SK-N-SH treated with all-trans-retinoic acid at 6 μM for 48 hours (cell line): ENCODE results near the gene DIABLO.

ENCODE experiments used
- ATAC-seq: fragments of 200-7000 bp; cut with Tn5 transposase; 3 replicates; pipeline ENCODE4 v1.9.1; 2020; ENCODE audit warnings: mild to moderate bottlenecking, moderate library complexity
- ARNTL ChIP-seq: fragments of 450-650 bp; formaldehyde crosslinking; IDR thresholded peaks from 2 replicates; pipeline ENCODE4 v1.5.0; 2020; ENCODE audit warnings: low read depth, mild to moderate bottlenecking, moderate library complexity, borderline replicate concordance
- BACH2 ChIP-seq: fragments of 250-450 bp; sonication (Bioruptor Pico); IDR thresholded peaks from 2 replicates; pipeline ENCODE4 v1.9.0; 2021; ENCODE audit warnings: mild to moderate bottlenecking, borderline replicate concordance
- CREB5 ChIP-seq: fragments of 250-450 bp; sonication (Bioruptor Pico); IDR thresholded peaks from 2 replicates; pipeline ENCODE4 v1.5.1; 2020; ENCODE audit warnings: low read depth, mild to moderate bottlenecking, moderate library complexity
- CSDC2 ChIP-seq: fragments of 250-450 bp; sonication (Bioruptor Pico); IDR thresholded peaks from 2 replicates; pipeline ENCODE4 v1.5.0; 2020; ENCODE audit warnings: mild to moderate bottlenecking, moderate library complexity
- CSRNP3 ChIP-seq: fragments of 250-450 bp; sonication (Bioruptor Pico); IDR thresholded peaks from 2 replicates; pipeline ENCODE4 v1.5.1; 2021; ENCODE audit warnings: mild to moderate bottlenecking, moderate library complexity
- ESRRG ChIP-seq: fragments of 250-450 bp; sonication (Bioruptor Pico); IDR thresholded peaks from 2 replicates; pipeline ENCODE4 v1.6.1; 2021; ENCODE audit warnings: mild to moderate bottlenecking
- GLIS3 ChIP-seq: fragments of 250-450 bp; sonication (Bioruptor Pico); IDR thresholded peaks from 2 replicates; pipeline ENCODE4 v1.5.0; 2020; ENCODE audit warnings: mild to moderate bottlenecking, moderate library complexity
- ISL1 ChIP-seq: fragments of 250-450 bp; sonication (Bioruptor Pico); IDR thresholded peaks from 2 replicates; pipeline ENCODE4 v2.1.2; 2022; ENCODE audit warnings: mild to moderate bottlenecking, moderate library complexity
- PATZ1 ChIP-seq: fragments of 250-450 bp; sonication (Bioruptor Pico); IDR thresholded peaks from 2 replicates; pipeline ENCODE4 v1.8.0; 2020; ENCODE audit warnings: mild to moderate bottlenecking, moderate library complexity, borderline replicate concordance
- PPARA ChIP-seq: fragments of 250-450 bp; sonication (Bioruptor Pico); IDR thresholded peaks from 2 replicates; pipeline ENCODE4 v1.5.0; 2020; ENCODE audit warnings: mild to moderate bottlenecking, borderline replicate concordance
- TCF4 ChIP-seq: fragments of 250-450 bp; sonication (Bioruptor Pico); IDR thresholded peaks from 2 replicates; pipeline ENCODE4 v1.8.0; 2021; ENCODE audit warnings: mild to moderate bottlenecking, moderate library complexity, borderline replicate concordance
- TOX ChIP-seq: fragments of 250-450 bp; sonication (Bioruptor Pico); IDR thresholded peaks from 2 replicates; pipeline ENCODE4 v1.8.0; 2021; ENCODE audit warnings: mild to moderate bottlenecking, moderate library complexity, borderline replicate concordance
- TSHZ2 ChIP-seq: fragments of 250-450 bp; sonication (Bioruptor Pico); IDR thresholded peaks from 2 replicates; pipeline ENCODE4 v1.5.0; 2020; ENCODE audit warnings: mild to moderate bottlenecking, moderate library complexity
- ZC3H10 ChIP-seq: fragments of 250-450 bp; sonication (Bioruptor Pico); IDR thresholded peaks from 2 replicates; pipeline ENCODE4 v1.5.1; 2021; ENCODE audit warnings: mild to moderate bottlenecking, moderate library complexity
- ZFP3 ChIP-seq: fragments of 250-450 bp; sonication (Bioruptor Pico); IDR thresholded peaks from 2 replicates; pipeline ENCODE4 v1.5.0; 2020; ENCODE audit warnings: mild to moderate bottlenecking, moderate library complexity
- ZFP30 ChIP-seq: fragments of 450-650 bp; formaldehyde crosslinking; IDR thresholded peaks from 2 replicates; pipeline ENCODE4 v1.5.0; 2022; ENCODE audit warnings: mild to moderate bottlenecking, moderate library complexity
- ZNF565 ChIP-seq: fragments of 450-650 bp; formaldehyde crosslinking; conservative IDR thresholded peaks from 2 replicates; pipeline ENCODE4 v1.5.0; 2020; ENCODE audit warnings: low read depth, mild to moderate bottlenecking, moderate library complexity
- ZNF70 ChIP-seq: fragments of 450-650 bp; formaldehyde crosslinking; IDR thresholded peaks from 2 replicates; pipeline ENCODE4 v1.5.0; 2020; ENCODE audit warnings: mild to moderate bottlenecking, moderate library complexity
- ZNF8 ChIP-seq: fragments of 450-650 bp; formaldehyde crosslinking; IDR thresholded peaks from 2 replicates; pipeline ENCODE4 v1.5.0; 2020; ENCODE audit warnings: mild to moderate bottlenecking, moderate library complexity
- TF ChIP-seq, protein P1 (sequence below): fragments of 250-450 bp; sonication (Bioruptor Pico); IDR thresholded peaks from 2 replicates; pipeline ENCODE4 v1.8.0; 2021; ENCODE audit warnings: low read depth, mild to moderate bottlenecking, moderate library complexity, borderline replicate concordance

DIABLO gene

GRCh38 chr12:122215771-122216170 lies 10.1 kb downstream of the DIABLO start:
- TF ChIP-seq ESRRG (CRISPR knock-in tag), result no peak
- TF ChIP-seq ZC3H10 (CRISPR knock-in tag), result no peak
- no peak for TF ChIP-seq ZNF565
- TF ChIP-seq TCF4, result no peak
- TF ChIP-seq PATZ1 (CRISPR knock-in tag), result no peak
- TF ChIP-seq ARNTL (CRISPR knock-in tag), result no peak
- no peak for TF ChIP-seq ZNF8 (CRISPR knock-in tag)
- no peak for TF ChIP-seq ZFP3 (CRISPR knock-in tag)
- no peak for TF ChIP-seq BACH2
- no peak for TF ChIP-seq ZFP30 (CRISPR knock-in tag)
- TF ChIP-seq ZNF70 (CRISPR knock-in tag), result no peak
- no peak for TF ChIP-seq ISL1 (CRISPR knock-in tag)
- ATAC-seq, result no peak

DNA sequence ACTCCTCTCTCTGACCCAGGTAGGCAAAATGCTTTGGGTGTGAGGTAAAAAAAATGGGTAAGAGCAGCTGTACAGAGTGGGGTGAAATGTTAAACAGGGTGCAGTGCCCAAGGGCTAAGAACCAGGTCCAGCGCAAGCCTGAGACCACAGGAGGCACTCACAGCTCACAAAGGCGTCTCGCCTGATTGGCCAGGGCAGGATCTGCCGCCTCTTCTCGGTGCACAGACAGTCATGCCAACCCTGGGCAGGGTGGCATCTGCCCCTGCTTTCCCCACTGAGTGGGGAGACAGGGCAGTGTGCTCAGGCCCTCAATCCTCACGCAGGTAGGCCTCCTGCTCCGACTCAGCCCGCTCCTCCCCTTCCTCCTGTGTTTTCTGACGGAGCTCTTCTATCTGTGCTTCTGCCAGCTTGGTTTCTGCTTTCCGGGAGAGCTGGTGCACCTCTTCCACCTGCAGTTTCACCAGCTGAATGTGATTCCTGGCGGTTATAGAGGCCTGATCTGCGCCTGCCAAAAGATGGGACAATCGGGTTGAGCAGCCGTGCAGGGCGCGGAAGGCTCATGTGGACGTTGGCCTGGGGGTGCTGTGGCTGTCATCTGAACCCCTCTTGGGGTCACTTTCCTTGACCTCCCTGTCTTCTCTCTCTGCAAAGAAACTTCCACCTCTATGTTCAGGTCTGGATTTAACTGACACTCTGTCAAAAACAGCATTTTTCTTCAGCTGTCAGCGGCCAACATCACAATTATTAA lies 17.6 kb downstream of the DIABLO start:
- ATAC-seq, result no peak
- no peak for TF ChIP-seq ZNF8 (CRISPR knock-in tag)
- TF ChIP-seq, protein P1, sequence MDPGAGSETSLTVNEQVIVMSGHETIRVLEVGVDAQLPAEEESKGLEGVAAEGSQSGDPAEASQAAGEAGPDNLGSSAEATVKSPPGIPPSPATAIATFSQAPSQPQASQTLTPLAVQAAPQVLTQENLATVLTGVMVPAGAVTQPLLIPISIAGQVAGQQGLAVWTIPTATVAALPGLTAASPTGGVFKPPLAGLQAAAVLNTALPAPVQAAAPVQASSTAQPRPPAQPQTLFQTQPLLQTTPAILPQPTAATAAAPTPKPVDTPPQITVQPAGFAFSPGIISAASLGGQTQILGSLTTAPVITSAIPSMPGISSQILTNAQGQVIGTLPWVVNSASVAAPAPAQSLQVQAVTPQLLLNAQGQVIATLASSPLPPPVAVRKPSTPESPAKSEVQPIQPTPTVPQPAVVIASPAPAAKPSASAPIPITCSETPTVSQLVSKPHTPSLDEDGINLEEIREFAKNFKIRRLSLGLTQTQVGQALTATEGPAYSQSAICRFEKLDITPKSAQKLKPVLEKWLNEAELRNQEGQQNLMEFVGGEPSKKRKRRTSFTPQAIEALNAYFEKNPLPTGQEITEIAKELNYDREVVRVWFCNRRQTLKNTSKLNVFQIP (CRISPR knock-in tag), result no peak
- no peak for TF ChIP-seq TSHZ2 (CRISPR knock-in tag)
- no peak for TF ChIP-seq PPARA (CRISPR knock-in tag)
- TF ChIP-seq ZFP3 (CRISPR knock-in tag), result no peak
- TF ChIP-seq CSDC2 (CRISPR knock-in tag), result no peak
- TF ChIP-seq GLIS3 (CRISPR knock-in tag), result no peak
- TF ChIP-seq, all 23 proteins: peak for 0

- TF ChIP-seq ZNF70 (CRISPR knock-in tag) (no peak), PATZ1 (CRISPR knock-in tag) (no peak), BACH2 (no peak), ZFP30 (CRISPR knock-in tag) (no peak), CSDC2 (CRISPR knock-in tag) (no peak), TCF4 (no peak), GLIS3 (CRISPR knock-in tag) (no peak), CREB5 (CRISPR knock-in tag) (no peak), CSRNP3 (no peak), PPARA (CRISPR knock-in tag) (no peak), ZFP3 (CRISPR knock-in tag) (no peak), ESRRG (CRISPR knock-in tag) (no peak), ZNF8 (CRISPR knock-in tag) (no peak), TOX (CRISPR knock-in tag) (no peak)
- TF ChIP-seq, protein P1 (CRISPR knock-in tag), result no peak
- TF ChIP-seq, all 23 proteins: peak for 0
These were observed 18.5 kb downstream of the DIABLO start for GRCh38 chr12:122207391-122207790.

More at GRCh38 chr12:122207391-122207790, 18.5 kb downstream of the DIABLO start:
- ATAC-seq, result no peak
